ENCODE results near the gene RAPSN.

- TF ChIP-seq CTCF (IDR thresholded peaks at IDR 0.05; ENCODE audit: low read depth, low read length, poor library complexity, severe bottlenecking), result no peak
- TF ChIP-seq EZH2phosphoT487 (IDR thresholded peaks at IDR 0.05; ENCODE audit: borderline replicate concordance, low read length), result no peak
Observed at GRCh38 chr11:47431356-47432083, 17.4 kb downstream of the RAPSN start.
